Lower leg skin (tissue), 3 donors: ENCODE data around the gene PIP4K2A.

Experiments used
- CTCF ChIP-seq, 3 donors: fragments of 450-650 bp; IDR thresholded peaks; one replicate each; pipeline ENCODE4 v1.5.1; 2016; ENCODE audit warnings: antibody characterized with exemption in 3 of 3, mild to moderate bottlenecking in 3 of 3, moderate library complexity in 2 of 3
- POLR2A ChIP-seq, 2 donors: fragments of 450-650 bp; IDR thresholded peaks; one replicate each; pipeline ENCODE4 v1.6.1; 2016 to 2017; ENCODE audit warnings: antibody characterized with exemption in 2 of 2, mild to moderate bottlenecking in 1 of 2, moderate library complexity in 1 of 2

GRCh38 chr10:22737587-22737986 lies 23.2 kb upstream of the PIP4K2A start:
- TF ChIP-seq CTCF (IDR thresholded peaks at IDR 0.05) (no peak), POLR2A (IDR thresholded peaks at IDR 0.05) (no peak)
